ENCODE results near the gene ISY1. TPM values are rescaled to one million over a fixed set of nuclear protein-coding genes. Genes with fewer than 3 reads are reported as not detected.
"Not testable (repeated sequence)": the region's sequence is repeated elsewhere in the genome, so short reads cannot be mapped to it uniquely, and the experiment has no call there.

The ISY1 gene
- total RNA-seq, result 25.9 TPM
- long read RNA-seq, transcript ISY1-203 (11 exons, 3,842 nt), result major isoform, 53 of 58 reads
- long read RNA-seq, partial matches to known transcripts, result 0 of 58 reads
- long read RNA-seq, other reads (novel, unspliced or antisense), result 3 of 58 reads

- ATAC-seq, result peak; percentile 93
- intact Hi-C loops (cut with micrococcal nuclease), result no loop called here
- DNase-seq, result peak; percentile 91
Measured at GRCh38 chr3:129160891-129161859, at the start of gene ISY1. Gene ISY1 (minus strand): TSS chr3:129161063. CDS start chr3:129160975, 88 bp downstream.

- intact Hi-C loops (cut with micrococcal nuclease), result no loop called here
- no peak for DNase-seq
- ATAC-seq, result no peak
Measured at GRCh38 chr3:129207479-129207878, 46.6 kb upstream of the ISY1 start.

GRCh38 chr3:129205109-129205832 lies 44.4 kb upstream of the ISY1 start:
- no peak for DNase-seq
- ATAC-seq, result no peak
- intact Hi-C loops (cut with micrococcal nuclease), result no loop called here

- DNase-seq (no peak), ATAC-seq (no peak)
- intact Hi-C loops (cut with micrococcal nuclease), result no loop called here
Measured at GRCh38 chr3:129204473-129204872, 43.6 kb upstream of the ISY1 start.

GRCh38 chr3:129199366-129199765 lies 38.5 kb upstream of the ISY1 start:
- intact Hi-C loops (cut with micrococcal nuclease), result no loop called here
- DNase-seq, result no peak
- no peak for ATAC-seq

- ATAC-seq, result peak; percentile 18
- intact Hi-C loops (cut with micrococcal nuclease), result no loop called here
- no peak for DNase-seq
Measured at GRCh38 chr3:129197321-129197720, 36.5 kb upstream of the ISY1 start.

- ATAC-seq (no peak), DNase-seq (no peak)
- intact Hi-C loops (cut with micrococcal nuclease), result no loop called here
Measured at GRCh38 chr3:129196601-129197000, 35.7 kb upstream of the ISY1 start.

GRCh38 chr3:129195731-129196256 lies 34.9 kb upstream of the ISY1 start:
- DNase-seq (peak; percentile 40), ATAC-seq (peak; percentile 95)
- intact Hi-C loops (cut with micrococcal nuclease), result no loop called here

GRCh38 chr3:129189793-129190192 lies 28.9 kb upstream of the ISY1 start:
- intact Hi-C loops (cut with micrococcal nuclease); DNase-seq; ATAC-seq: not testable (repeated sequence)

- intact Hi-C loops (cut with micrococcal nuclease), result no loop called here
- DNase-seq (no peak), ATAC-seq (no peak)
Measured at GRCh38 chr3:129187857-129188256, 27.0 kb upstream of the ISY1 start.

GRCh38 chr3:129185783-129186182 lies 24.9 kb upstream of the ISY1 start:
- ATAC-seq, result no peak
- no peak for DNase-seq
- intact Hi-C loops (cut with micrococcal nuclease), result no loop called here

GRCh38 chr3:129184784-129185542 lies 24.1 kb upstream of the ISY1 start:
- intact Hi-C loops (cut with micrococcal nuclease); DNase-seq: not testable (repeated sequence)

GRCh38 chr3:129184396-129184657 lies 23.5 kb upstream of the ISY1 start:
- intact Hi-C loops (cut with micrococcal nuclease), result no loop called here
- ATAC-seq, result peak; percentile 22
- no peak for DNase-seq

More at GRCh38 chr3:129184784-129185542, 24.1 kb upstream of the ISY1 start:
- ATAC-seq, result not testable (repeated sequence)

- intact Hi-C loops (cut with micrococcal nuclease), result no loop called here
- peak; percentile 98 for ATAC-seq
- DNase-seq, result peak; percentile 98
Measured at GRCh38 chr3:129183569-129184395, 22.9 kb upstream of the ISY1 start, which contains the start of gene CNBP. Gene CNBP (minus strand): TSS chr3:129183896. CDS start chr3:129171757, 12,139 bp downstream.

GRCh38 chr3:129182390-129183185 lies 21.7 kb upstream of the ISY1 start:
- no peak for DNase-seq
- intact Hi-C loops (cut with micrococcal nuclease), result no loop called here
- peak; percentile 16 for ATAC-seq

- no peak for ATAC-seq
- intact Hi-C loops (cut with micrococcal nuclease), result no loop called here
- no peak for DNase-seq
Measured at GRCh38 chr3:129181819-129182218, 21.0 kb upstream of the ISY1 start.

- intact Hi-C loops (cut with micrococcal nuclease), result no loop called here
- ATAC-seq (no peak), DNase-seq (no peak)
Measured at GRCh38 chr3:129180461-129180860, 19.6 kb upstream of the ISY1 start.
